SW480 (cell line): ENCODE results near the gene USH2A.
A peak's percentile ranks its signal among the peaks of the same experiment; 100 is the strongest.
"Not testable (repeated sequence)": the region's sequence is repeated elsewhere in the genome, so short reads cannot be mapped to it uniquely, and the experiment has no call there.

Source experiments
- DNase-seq: peaks from one replicate; pipeline ENCODE4 v3.0.0-alpha.2; 2016; ENCODE audit warnings: low spot score

USH2A gene

GRCh38 chr1:216388558-216388957 lies 34.7 kb downstream of the USH2A start:
- no peak for DNase-seq

GRCh38 chr1:216387782-216388181 lies 35.5 kb downstream of the USH2A start:
- DNase-seq: no peak

- DNase-seq: no peak
These were observed 43.8 kb downstream of the USH2A start for GRCh38 chr1:216379441-216379840.

DNA sequence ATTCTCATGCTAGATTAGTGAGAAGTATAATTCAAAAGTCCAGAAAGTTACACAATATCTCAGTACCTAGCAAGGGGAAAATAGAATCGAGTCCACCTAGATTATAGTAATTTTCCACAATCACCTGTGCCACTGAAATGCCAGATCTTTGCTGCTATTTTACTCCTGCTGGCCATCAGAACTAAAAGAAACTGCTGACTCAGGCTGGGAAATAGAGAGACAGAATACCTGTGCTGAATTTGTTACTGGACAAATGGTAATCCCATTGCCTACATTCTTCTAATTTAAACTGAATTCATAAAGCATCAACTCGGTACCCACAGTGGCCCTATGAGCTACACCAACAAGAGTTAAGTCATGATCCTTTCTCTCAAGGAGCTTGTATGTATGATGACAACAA lies 55.0 kb downstream of the USH2A start:
- DNase-seq: no peak

DNA sequence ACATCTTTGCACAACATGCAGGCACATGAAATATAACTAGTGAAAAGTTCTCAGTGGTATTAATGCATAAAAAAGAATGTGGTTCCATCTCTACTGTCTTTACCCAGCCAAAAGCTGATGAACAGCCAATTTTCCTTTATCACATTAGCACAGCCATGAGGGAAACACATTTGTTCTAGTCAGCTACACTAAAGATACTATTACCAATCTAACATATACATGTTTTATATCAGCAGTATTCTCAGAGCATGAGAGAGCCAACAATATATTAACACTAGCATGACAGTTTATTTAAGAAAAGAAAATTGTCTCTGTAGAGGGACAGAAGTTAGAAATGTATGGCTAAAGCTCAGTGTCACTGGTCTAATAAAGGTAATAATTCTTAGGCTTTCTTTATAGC lies 56.3 kb downstream of the USH2A start:
- no peak for DNase-seq

DNA sequence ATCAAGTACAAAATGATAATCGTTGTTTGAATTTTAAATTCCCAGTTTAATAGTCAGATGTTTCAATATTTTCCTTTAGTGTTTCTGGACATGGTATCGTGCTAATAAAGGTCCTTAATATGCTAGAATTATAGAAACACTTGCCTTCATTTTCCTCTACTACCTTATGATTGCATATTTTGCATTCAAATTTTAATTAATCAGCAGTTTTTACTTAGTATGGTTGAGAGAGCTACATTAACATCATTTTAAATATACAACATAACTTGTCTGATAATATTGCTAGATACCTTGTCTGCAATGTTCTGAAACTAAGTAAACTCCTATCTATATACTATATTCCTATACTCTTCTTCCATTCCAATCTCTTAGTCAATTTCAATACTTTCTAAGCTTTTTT lies 66.3 kb downstream of the USH2A start:
- DNase-seq: no peak

- DNase-seq: no peak
These were observed 73.1 kb downstream of the USH2A start for GRCh38 chr1:216350186-216350585.

- no peak for DNase-seq
These were observed 76.7 kb downstream of the USH2A start for GRCh38 chr1:216346526-216346925.

DNA sequence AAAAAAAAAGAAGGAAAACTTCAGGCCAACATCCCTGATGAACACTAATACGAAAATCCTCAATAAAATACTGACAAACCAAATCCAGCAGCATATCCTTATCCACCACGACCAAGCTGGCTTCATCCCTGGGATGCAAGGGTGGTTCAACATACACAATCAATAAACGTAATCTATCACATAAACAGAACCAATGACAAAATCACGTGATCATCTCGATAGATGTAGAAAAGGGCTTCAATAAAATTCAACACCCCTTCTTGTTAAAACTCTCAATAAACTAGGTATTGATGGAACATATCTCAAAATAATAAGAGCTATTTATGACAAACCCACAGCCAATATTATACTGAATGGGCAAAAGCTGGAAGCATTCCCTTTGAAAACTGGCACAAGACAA lies 82.7 kb downstream of the USH2A start:
- DNase-seq: not testable (repeated sequence)

GRCh38 chr1:216332462-216332861 lies 90.8 kb downstream of the USH2A start:
- DNase-seq: no peak

- DNase-seq: no peak
These were observed 91.2 kb downstream of the USH2A start for GRCh38 chr1:216332003-216332402.

DNA sequence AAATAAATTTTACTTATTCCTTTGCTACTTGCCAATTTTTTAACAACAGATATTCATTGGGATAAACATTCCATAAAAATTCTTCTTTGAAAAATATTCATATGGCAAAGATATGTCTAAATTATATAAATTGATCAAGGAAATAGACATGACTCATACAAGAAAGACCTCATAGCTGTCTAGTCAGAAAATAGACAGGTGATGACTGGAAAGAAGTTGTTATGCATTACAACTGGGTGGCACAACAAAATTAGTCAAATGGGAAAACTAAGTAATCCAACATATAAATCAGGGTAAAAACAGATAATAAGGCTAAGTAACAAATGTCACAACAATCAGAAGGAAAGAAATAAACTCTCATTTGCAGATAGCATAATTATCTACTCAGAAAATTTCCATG lies 92.0 kb downstream of the USH2A start:
- no peak for DNase-seq

- no peak for DNase-seq
These were observed 93.0 kb downstream of the USH2A start for GRCh38 chr1:216330262-216330661.

GRCh38 chr1:216325946-216326345 lies 97.3 kb downstream of the USH2A start:
- DNase-seq: peak; percentile 4

DNA sequence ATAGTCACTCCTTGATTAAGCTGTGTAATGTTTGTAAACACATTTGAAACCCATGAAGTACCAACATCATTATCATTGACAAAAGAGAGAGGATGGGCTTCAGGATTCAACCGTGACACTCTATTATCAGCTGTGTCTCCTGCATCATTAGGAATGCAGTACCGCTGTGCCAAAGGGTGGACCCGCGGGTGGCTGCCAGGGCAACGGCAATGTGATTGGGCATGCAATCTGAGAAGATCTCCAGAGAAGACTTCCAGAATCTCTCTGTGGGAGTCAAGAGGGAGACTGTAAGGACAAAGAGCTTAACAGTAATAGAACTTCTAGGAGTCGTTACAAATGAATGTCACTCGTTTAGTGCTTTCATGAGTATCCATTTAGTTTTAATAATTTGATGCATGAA lies 97.9 kb downstream of the USH2A start:
- DNase-seq: no peak

GRCh38 chr1:216323344-216323743 lies 99.9 kb downstream of the USH2A start:
- no peak for DNase-seq

DNA sequence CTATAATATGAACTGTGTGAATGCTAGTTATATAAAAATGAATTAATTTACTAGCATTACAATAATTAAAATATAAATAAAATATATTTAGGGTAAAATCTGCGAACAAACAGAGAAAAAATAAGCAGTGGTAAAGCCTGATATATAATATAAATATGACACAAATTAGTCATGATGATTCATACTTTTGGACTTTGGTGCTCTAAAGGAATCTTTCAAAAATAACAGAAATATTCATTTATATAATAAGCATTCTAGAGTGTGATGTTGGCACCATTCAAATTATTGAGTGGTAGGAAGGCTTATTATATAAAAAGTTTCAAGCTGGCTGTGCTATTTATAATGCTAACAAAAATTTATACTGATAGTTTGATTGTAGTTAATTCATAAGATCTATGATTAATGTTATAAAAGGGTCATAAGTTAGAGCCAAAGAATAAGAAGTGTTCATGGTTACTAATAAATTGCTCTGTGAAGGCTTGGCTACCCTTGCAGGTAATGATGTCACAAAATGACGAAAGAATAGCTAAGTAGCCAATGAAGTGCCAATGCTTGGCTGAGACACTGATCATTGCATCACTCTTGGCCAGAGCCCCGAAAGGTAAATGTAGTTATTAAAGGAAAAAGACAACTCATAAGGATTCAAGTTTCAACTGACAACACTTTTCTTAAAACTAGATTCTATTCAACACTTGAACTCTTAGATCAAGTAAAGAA lies 108.7 kb downstream of the USH2A start:
- DNase-seq: no peak

- peak; percentile 37 for DNase-seq
These were observed 112.5 kb downstream of the USH2A start for GRCh38 chr1:216310776-216311175.

GRCh38 chr1:216306830-216307229 lies 116.4 kb downstream of the USH2A start:
- no peak for DNase-seq

DNA sequence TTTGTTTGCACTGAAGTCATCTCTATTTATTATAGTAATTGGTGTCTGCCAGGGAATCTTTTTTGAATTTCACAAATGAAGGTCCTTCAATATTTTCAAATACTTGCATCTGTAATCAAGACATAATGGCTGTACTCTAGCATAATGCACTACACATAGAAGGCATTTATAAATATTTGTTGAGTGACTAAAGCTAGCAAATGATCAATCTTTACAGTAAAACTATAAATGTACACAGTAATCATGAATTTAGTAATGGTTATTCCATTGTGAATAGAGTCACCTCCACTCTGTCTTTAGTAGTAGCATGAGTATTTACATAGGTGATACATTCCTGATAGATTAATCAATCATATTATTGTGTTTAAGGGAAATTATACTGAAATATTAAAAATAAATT lies 119.6 kb downstream of the USH2A start:
- no peak for DNase-seq

- DNase-seq: no peak
These were observed 129.6 kb downstream of the USH2A start for GRCh38 chr1:216293683-216294082.

DNA sequence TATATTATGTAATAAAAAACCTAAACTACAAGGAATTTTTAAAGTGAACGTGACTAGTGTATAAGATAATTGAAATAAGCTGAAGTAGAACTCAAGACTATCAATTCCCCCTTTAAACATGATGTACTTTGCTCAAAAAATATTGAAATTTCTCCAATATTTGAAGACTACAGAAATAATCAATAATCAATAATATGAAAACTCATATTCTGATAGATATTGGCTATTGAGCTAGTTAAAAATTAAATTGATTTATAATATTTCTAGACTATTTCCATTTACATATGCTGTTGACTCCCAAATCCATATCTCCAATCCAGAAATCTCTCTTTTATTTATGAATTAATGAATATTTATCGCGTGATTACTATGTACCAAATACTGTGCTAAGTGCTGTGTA lies 133.2 kb downstream of the USH2A start:
- no peak for DNase-seq

DNA sequence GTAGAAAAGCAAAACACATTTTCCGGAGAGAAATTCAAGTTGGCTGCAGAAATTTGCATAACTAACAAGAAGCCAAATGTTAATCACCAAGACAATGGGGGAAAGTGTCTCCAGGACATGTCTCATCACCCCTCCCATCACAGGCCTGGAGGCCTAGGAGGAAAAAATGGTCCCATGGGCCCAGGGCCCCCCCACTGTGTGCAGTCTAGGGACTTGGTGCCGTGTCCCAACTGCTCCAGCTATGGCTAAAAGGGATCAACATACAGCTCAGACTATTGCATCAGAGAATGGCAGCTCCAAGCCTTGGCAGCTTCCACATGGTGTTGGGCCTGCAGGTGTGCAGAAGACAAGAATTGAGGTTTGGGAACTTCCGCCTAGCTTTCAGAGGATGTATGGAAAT lies 138.2 kb downstream of the USH2A start:
- DNase-seq: no peak

DNA sequence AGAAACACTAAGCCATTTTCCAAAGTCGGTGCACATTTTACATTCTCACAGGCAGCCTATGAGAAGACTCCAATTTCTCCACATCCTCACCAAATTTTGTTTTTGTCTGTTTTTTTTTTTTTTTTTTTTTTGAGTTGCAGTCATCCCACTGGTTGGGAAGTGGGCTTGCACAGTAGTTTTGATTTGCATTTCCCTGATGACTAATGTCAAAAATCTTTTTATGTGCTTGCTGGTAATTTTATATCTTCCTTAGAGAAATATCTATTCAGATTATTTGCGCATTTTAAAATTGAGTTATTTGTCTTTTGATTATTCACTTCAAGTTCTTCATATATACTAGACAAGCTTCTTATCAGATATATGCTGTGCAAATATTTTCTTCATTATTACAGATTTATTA lies 141.5 kb downstream of the USH2A start:
- DNase-seq: no peak
